Fibroblast of skin of left quadriceps (primary cell): ENCODE measurements around the gene PPA1.
"Not testable (repeated sequence)": the region's sequence is repeated elsewhere in the genome, so short reads cannot be mapped to it uniquely, and the experiment has no call there.

Experiments
- DNase-seq, 2 experiments: peaks; one replicate each; pipeline ENCODE4 v3.0.0-alpha.2; 2013; ENCODE audit warnings: low read depth in 2 of 2

The PPA1 gene

GRCh38 chr10:70169649-70170364 is 63.4 kb downstream of the PPA1 start:
- no peak for DNase-seq

GRCh38 chr10:70169011-70169410 is 64.2 kb downstream of the PPA1 start:
- no peak for DNase-seq

GRCh38 chr10:70167246-70167645 is 66.0 kb downstream of the PPA1 start:
- DNase-seq: no peak

- DNase-seq: no peak
Observed at GRCh38 chr10:70166394-70166793, 66.8 kb downstream of the PPA1 start.

GRCh38 chr10:70164163-70164562 is 69.1 kb downstream of the PPA1 start:
- DNase-seq: no peak

GRCh38 chr10:70163448-70163847 is 69.8 kb downstream of the PPA1 start:
- DNase-seq: no peak

- no peak for DNase-seq
Observed at GRCh38 chr10:70162892-70163201, 70.4 kb downstream of the PPA1 start.

- no peak for DNase-seq
Observed at GRCh38 chr10:70162151-70162891, 70.9 kb downstream of the PPA1 start.

- no peak for DNase-seq
Observed at GRCh38 chr10:70160798-70161197, 72.4 kb downstream of the PPA1 start.

- not testable (repeated sequence) for DNase-seq
Observed at GRCh38 chr10:70159366-70159765, 73.9 kb downstream of the PPA1 start.

- DNase-seq: no peak
Observed at GRCh38 chr10:70158113-70158512, 75.1 kb downstream of the PPA1 start.

GRCh38 chr10:70155255-70155838 is 77.9 kb downstream of the PPA1 start:
- DNase-seq: no peak
